ENCODE data around the gene ATP6V0D1.

The ATP6V0D1 gene

GRCh38 chr16:67460961-67461360 is 20.0 kb downstream of the ATP6V0D1 start:
- no peak for DNase-seq

- DNase-seq, result no peak
Measured at GRCh38 chr16:67460168-67460567, 20.8 kb downstream of the ATP6V0D1 start.

- DNase-seq, result no peak
Measured at GRCh38 chr16:67459861-67460150, 21.2 kb downstream of the ATP6V0D1 start.

GRCh38 chr16:67459066-67459860 is 21.7 kb downstream of the ATP6V0D1 start:
- no peak for DNase-seq

- DNase-seq, result no peak
Measured at GRCh38 chr16:67458121-67458641, 22.8 kb downstream of the ATP6V0D1 start.

- no peak for DNase-seq
Measured at GRCh38 chr16:67457611-67458010, 23.3 kb downstream of the ATP6V0D1 start.

GRCh38 chr16:67456391-67457081 is 24.4 kb downstream of the ATP6V0D1 start:
- no peak for DNase-seq

GRCh38 chr16:67454852-67455251 is 26.1 kb downstream of the ATP6V0D1 start:
- DNase-seq, result no peak

GRCh38 chr16:67454104-67454503 is 26.9 kb downstream of the ATP6V0D1 start:
- no peak for DNase-seq

GRCh38 chr16:67451704-67452435 is 29.1 kb downstream of the ATP6V0D1 start:
- no peak for DNase-seq

GRCh38 chr16:67451061-67451703 is 29.8 kb downstream of the ATP6V0D1 start:
- no peak for DNase-seq

GRCh38 chr16:67449739-67450138 is 31.2 kb downstream of the ATP6V0D1 start:
- no peak for DNase-seq

GRCh38 chr16:67449336-67449735 is 31.6 kb downstream of the ATP6V0D1 start:
- no peak for DNase-seq

GRCh38 chr16:67448580-67448979 is 32.4 kb downstream of the ATP6V0D1 start:
- DNase-seq, result no peak

- peak; percentile 78 to 80 for DNase-seq
Measured at GRCh38 chr16:67447508-67448076, 33.4 kb downstream of the ATP6V0D1 start.

GRCh38 chr16:67446968-67447507 is 33.9 kb downstream of the ATP6V0D1 start:
- no peak for DNase-seq

- DNase-seq, result no peak
Measured at GRCh38 chr16:67445913-67446907, 34.7 kb downstream of the ATP6V0D1 start.

GRCh38 chr16:67445441-67445912 is 35.5 kb downstream of the ATP6V0D1 start:
- no peak for DNase-seq

- DNase-seq, result no peak
Measured at GRCh38 chr16:67445126-67445426, 35.9 kb downstream of the ATP6V0D1 start.

GRCh38 chr16:67444259-67445125 is 36.5 kb downstream of the ATP6V0D1 start:
- no peak for DNase-seq
